ENCODE measurements around the gene TEAD4.
"Not testable (repeated sequence)": the region's sequence is repeated elsewhere in the genome, so short reads cannot be mapped to it uniquely, and the experiment has no call there.

TEAD4 gene

GRCh38 chr12:3054374-3054773, 95.2 kb downstream of the TEAD4 start:
- no peak for DNase-seq

DNA sequence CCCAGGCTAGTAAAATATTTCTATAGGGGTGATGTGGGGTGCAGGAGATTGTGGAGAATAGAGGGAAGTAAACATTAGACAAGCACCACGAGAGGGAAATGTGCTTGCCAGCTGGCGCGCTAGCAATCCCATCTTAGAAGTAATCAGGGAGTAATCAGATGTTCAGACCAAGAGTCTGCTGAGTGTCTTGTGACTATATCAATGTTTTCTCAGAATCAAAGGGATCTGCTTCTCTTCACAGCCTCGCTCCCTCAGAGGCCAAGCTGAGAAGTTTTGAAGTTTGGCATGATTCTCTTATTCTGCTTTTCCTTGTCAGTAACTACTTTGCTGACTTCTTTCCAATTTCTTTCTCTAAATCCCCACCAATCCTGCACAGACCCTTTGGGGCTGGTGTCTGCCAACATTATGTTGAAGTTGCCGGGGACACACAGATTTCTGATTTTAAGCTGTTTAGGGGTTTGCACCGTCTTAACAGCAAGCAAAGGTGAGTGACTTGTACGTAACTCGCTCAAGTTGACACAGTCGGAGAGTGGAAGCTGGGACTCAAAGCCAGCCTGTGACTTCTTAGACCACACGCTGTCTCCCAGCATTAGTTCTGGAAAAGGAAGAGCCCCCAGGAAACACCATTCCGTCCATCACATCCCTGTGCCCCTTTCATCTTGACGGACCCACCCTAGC, 96.0 kb downstream of the TEAD4 start:
- DNase-seq, result no peak

DNA sequence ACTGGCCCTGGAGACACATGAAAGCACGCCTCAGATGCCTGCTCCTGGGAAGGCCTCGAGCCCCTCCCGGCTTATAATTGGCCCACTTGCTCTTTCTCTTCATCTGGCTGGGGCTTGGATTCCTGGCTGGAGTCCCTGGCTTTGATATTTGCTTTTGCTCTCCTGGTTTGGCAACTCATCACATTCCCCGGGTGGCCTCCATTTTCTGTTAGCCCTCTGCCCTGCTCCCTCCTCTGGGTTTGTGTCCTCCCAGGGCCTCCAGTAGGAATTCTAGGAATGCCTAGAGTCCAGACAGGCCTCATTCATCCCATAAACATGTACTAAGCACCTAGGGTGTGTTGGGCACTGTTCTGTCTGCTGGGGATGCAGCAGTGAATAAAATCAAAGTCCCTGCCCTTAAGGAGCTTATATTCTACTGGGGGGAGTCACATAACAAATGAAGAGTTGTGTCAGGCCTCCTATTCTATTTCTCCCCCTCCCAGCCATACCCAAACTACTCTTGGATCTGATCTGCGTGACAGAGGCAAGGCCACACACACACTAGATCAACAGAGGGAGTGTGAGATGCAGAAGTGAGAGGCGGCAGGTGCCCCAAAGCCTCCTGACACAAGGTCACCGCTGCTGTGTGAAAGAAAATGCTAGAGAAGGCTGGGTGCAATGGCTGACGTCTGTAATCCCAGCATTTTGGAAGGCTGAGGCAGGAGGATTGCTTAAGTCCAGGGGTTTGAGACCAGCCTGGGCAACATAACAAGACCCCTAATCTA, 96.7 kb downstream of the TEAD4 start:
- DNase-seq, result no peak

GRCh38 chr12:3061059-3061458, 101.9 kb downstream of the TEAD4 start:
- DNase-seq, result no peak

- DNase-seq, result no peak
These were observed 102.5 kb downstream of the TEAD4 start for GRCh38 chr12:3061501-3062215.

DNA sequence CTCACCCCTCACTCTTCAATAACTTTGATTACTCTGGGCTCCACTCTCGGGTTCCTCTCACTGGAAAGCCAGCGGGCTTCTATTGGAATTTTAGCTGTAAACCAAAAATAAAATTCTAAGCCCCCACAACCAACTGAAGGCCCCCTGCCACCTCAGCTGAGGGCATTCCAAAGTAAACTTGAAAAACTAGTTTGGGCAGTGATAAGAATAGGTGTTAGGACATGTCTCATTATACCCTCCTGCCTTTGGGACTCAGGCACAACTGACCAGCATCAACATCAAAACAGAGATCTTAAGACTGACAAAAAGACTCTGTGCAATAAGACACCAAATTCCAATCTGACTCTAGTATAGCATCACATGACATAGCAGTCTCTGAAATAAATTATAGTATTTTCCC, 106.1 kb downstream of the TEAD4 start:
- DNase-seq, result no peak

- not testable (repeated sequence) for DNase-seq
These were observed 106.6 kb downstream of the TEAD4 start for GRCh38 chr12:3065846-3066245.

DNA sequence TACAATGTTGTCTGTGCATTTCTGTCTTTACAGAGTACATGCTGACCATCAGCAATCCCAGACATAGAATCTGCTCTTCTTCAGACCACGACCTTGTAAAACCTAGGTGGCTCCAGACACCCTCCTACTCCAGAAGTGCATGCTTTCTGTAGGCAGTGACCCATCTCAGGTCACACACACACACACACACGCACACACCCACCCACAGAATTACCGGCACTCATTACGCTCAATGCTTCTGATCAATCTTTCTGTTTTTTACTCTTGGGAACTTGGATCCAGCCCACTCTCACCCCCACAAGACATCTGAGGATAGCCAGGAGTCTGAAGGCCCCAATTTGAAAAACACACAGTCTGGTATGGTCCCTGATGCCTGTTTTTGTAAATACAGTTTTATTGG, 110.5 kb downstream of the TEAD4 start:
- DNase-seq, result no peak

DNA sequence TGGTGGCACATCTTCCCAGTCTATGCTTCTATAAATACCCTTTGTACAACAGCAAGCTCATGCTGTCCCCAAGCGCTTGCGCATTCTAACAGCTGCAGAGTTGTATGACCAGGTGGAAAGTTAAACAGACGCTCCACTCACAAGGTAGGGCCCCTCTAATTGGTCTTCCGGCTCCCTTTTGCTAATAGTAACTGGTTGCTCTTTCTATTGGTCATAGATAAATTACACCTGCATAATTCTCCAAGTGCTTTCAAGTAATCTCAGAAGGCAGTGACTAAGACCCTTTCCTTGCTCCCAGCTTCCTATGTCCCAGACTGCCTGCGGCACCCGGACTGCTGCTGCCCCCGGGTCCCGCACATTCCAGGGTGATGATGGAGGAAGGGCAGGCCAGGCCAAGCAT, 111.9 kb downstream of the TEAD4 start:
- no peak for DNase-seq

- no peak for DNase-seq
These were observed 112.5 kb downstream of the TEAD4 start for GRCh38 chr12:3071710-3072109.

GRCh38 chr12:3073438-3074250, 114.4 kb downstream of the TEAD4 start:
- peak; percentile 60 to 79 (median 62) for DNase-seq

- DNase-seq, result no peak
These were observed 116.1 kb downstream of the TEAD4 start for GRCh38 chr12:3075315-3075714.

DNA sequence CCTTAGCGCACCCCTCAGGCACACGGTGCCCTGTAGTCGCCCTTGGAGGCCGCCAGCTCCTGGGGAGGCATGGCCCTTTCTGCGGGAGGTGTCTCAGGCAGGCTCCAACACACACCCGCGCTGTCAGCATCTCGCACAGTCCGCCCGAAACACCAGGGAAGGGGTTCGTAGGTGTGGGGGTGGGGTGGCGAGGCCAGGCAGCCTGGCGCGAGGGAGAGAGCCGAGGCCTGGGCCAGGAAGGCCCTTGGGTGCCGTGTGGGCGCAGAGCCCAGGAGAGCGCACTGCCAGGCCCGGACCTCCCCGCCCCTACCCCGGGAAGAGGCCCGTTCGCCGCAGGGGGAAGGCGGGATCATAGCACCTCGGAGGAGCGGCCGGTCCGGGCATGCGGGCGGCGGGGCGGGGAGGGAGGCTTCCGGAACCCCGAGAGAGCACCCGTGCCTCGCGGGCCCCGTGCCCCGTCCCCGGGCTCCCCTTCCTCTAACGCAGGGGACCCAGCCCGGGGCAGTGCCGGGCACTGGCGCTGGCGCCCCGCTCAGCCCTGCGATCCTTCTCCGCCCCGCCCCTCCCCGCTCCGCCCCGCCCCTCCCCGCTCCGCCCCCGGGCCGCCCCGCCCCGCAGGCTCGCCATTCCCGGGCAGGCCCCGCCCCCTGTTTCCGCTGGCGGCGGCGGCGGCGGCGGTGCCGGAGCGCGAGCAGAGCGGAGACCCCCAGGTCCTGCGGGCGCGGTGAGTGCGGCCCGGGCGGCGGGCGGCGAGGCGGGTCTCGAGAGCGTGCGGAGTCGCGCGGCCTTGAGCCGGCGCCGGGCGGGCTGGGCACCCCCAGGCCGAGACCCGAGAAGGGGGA, 117.8 kb downstream of the TEAD4 start, which contains the start of gene TSPAN9:
TSPAN9 (plus strand) TSS at position 650 of the 842 bp plus-strand sequence. CDS start 123,815 bp downstream, outside the sequence.
- DNase-seq, result peak; percentile 47 to 64 (median 55)

GRCh38 chr12:3077572-3078081, 118.4 kb downstream of the TEAD4 start:
- DNase-seq, result no peak

- no peak for DNase-seq
These were observed 119.1 kb downstream of the TEAD4 start for GRCh38 chr12:3078086-3078820.

DNA sequence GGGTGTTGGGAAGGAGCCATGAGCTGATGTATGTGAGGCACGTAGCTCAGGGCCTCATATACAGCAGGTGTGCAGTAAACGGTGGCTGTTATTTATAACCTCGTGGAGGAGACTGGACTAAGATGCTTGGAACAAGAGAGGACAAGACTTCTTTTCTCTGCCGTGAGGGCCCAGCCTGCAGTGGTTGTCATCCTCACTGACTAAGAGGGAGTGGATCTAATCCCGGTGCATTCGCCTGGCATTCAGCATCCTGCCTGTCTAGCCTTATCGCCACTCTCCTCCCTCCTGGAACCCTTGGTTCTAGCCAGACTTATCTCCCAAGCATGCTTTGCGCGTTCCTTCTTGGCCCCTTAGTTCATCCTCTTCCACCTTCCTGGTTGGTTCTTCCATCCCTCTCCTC, 121.9 kb downstream of the TEAD4 start:
- DNase-seq, result no peak

DNA sequence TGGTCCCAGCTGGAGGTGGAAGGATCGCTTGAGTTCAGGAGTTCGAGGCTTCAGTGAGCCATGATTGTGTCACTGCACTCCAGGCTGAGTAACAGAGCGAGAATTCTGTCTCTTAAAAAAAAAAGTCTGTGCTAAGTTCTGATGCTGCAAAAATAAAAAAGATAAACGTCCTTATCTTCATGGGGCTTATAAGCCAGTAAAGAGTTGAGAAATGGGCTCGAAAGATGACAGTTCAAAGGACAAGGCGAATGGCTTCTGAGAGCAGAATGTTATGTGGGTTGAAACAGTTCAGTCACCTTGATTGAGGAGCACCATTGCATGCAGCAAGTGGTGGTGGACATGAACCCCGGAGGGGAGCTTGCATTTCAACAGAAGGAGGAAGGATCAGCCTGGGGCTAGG, 122.7 kb downstream of the TEAD4 start:
- no peak for DNase-seq

DNA sequence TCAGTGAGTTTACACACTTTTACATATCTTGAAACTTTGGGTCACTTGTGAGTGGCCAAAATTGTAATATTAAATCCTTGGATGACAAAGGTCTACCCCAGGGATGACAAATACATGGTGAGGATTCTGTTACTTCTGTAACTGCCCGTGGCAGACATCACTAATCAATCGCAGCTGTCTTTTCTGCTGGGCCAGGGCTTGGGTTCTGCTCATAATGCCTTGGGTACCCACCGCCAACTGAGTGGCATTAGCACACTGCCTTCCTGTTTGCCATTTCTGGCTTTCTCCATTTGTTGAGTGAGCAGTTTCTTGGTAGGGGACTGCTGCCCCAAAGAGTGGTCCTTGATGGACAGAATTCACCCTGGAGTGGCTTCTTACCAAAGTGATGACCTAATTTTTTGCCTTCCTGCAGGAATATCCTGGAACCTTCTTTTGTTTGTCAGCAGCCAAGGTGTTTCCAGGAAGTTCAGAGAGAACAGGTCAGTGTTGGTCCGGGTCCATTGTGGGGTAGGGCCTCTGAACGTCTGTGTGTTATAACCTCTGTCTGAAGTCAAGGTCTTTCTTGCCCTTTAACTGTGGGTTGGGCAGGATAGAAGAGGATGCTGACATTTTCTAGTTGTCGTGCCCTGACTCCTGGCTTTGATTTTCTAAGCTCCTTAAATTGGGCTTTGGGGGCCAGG, 124.2 kb downstream of the TEAD4 start:
- DNase-seq, result no peak

- no peak for DNase-seq
These were observed 124.7 kb downstream of the TEAD4 start for GRCh38 chr12:3083921-3084347.

- DNase-seq, result no peak
These were observed 125.5 kb downstream of the TEAD4 start for GRCh38 chr12:3084742-3085141.

All from activated CD4-positive, CD25-positive, alpha-beta regulatory T cell (primary cell).